NCI-H2227 treated with DMSO at 0.1 percent for 48 hours (cell line): Measurements from ENCODE around the gene ELOA.
"Not testable (repeated sequence)": the region's sequence is repeated elsewhere in the genome, so short reads cannot be mapped to it uniquely, and the experiment has no call there.

Experiments used
- DNase-seq: peaks from one replicate; lab custom pipeline; 2025; lab: John Stamatoyannopoulos, UW

Gene ELOA

DNA sequence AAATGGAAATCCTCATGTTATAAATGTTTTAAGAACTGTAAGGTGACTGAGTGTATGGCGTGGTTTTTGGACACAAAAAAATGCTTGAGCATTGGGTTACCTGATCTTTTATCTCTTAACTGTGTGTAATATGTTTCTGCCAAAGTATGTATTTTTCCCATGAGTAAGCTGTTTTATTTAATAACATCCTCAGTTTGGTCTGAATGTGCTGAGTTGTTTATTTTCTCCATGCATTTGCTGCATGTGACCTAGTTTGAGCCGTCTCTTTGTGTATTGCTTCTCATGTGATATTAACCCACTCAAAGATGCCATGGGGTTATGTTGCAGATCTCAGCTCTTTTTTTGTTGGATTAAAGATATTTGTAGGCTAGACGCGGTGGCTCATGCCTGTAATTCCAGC lies 41.6 kb downstream of the ELOA start:
- no peak for DNase-seq

- DNase-seq: no peak
Measured at GRCh38 chr1:23787701-23788100, 44.4 kb downstream of the ELOA start.

DNA sequence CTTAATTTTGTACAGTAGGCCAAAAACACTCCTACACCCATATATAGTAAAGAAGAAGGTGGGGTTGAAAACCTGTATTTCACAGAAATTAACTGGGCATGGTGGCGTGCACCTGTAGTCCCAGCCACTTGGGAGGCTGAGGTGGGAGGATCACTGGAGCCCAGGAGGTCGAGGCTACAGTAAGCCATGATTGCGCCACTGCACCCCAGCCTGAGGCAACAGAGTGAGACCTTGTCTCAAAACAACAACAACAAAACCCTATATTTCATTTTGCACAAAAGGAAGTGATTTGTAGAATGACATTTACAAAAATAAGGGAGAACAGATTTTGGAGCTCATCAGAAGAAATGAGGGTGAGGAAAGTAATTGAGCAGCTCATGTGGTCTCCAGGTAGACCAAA lies 45.4 kb downstream of the ELOA start:
- no peak for DNase-seq

DNA sequence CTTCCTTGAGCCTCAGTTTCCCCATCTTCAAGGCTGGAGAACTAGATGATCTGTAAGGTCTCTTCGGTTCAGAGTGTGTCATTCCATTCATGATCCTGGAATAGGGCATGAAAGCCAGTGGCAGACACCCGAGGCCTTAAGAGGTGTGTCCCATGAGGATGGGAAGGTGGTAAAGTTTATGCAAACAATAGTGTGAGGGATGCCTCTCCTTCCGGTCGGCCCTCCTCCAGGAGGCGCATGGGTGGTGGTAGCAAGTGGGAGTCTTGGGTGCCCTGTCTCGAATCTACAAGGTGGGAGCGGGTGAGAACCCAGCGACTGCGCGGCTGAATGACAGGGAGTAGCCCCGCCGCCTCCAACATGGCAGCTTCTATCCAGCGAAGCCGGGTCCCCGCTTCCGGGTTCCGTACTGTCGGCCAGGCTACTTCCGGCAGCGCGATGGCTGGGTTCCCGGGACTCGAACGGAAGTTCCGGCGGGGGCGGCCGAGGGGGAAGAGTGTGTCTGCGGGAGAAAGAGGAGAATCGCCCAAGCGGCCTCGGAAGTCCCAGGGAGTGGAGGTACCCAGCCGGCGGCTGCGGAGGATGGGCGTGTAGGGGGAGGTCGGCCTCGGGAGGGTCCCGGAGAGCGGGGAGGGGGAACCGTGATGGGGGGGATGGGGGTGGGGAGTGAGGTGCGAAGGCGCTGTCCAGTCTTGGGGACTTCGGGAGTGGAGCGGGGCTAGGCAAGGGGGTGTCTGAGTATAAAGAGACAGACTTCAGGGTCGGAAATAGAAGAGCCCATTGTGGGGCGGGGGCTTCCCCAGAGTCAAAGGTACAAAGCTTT lies 47.6 kb downstream of the ELOA start, which contains the start of gene LYPLA2:
LYPLA2 (plus strand) TSS at position 450 of the 820 bp plus-strand sequence. CDS start 1,538 bp downstream, outside the sequence.
- peak; percentile 90 for DNase-seq

GRCh38 chr1:23791516-23792047 lies 48.3 kb downstream of the ELOA start:
- DNase-seq: peak; percentile 12

GRCh38 chr1:23792151-23792945 lies 49.1 kb downstream of the ELOA start:
- no peak for DNase-seq

DNA sequence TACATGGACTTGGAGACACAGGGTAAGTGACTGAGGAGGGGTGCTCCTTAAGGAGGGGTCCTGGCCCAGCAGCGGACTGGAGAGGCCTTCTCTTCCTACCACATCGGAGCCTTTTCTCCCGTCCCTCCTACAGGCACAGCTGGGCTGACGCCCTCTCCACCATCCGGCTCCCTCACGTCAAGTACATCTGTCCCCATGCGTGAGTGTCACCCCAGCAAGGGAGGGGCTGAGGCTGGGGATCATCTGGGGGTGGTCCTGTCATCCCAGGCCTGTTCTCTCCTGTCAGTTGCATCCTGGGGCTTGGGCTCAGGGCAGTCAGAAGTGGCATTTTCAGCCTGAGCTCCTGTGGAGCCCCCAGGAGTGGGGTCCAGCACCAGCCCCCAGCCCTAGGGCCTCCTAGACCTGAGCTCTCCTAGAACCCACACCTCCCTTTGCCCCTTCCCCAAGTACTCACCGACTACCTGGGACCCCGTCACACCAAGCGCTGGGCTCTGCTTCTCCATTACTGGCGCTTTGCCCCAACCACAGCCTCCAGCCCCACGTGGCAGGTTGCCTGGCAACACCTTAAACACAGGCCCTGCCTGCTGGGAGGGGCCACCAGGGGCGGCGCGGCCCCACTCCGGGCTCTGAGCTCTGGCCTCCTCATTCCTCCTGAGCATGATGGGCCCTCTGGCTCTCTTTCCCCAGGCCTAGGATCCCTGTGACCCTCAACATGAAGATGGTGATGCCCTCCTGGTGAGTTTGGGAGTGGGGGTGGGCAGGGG lies 49.9 kb downstream of the ELOA start:
- peak; percentile 65 for DNase-seq

DNA sequence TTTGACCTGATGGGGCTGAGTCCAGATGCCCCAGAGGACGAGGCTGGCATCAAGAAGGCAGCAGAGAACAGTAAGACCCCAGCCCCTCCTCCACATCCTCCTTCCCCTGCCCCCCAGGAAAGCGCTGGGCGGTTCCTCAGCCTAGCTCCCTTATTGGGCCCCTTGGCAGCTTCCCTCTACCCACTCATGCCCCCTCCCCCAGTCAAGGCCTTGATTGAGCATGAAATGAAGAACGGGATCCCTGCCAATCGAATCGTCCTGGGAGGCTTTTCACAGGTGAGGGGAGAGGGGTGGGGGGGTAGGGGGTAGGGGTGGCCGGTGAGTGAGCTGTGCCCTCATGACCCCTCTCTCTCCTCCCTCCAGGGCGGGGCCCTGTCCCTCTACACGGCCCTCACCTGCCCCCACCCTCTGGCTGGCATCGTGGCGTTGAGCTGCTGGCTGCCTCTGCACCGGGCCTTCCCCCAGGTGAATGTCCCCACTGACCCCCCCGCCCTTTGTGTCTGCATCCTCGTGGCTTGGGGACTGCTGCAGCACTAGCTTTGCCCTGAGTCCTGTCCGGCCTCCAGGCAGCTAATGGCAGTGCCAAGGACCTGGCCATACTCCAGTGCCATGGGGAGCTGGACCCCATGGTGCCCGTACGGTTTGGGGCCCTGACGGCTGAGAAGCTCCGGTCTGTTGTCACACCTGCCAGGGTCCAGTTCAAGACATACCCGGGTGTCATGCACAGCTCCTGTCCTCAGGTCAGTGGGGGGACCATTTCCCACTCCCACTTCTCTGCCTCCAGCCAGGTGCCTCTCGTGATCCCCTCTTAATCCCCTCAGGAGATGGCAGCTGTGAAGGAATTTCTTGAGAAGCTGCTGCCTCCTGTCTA lies 50.8 kb downstream of the ELOA start:
- DNase-seq: no peak

DNA sequence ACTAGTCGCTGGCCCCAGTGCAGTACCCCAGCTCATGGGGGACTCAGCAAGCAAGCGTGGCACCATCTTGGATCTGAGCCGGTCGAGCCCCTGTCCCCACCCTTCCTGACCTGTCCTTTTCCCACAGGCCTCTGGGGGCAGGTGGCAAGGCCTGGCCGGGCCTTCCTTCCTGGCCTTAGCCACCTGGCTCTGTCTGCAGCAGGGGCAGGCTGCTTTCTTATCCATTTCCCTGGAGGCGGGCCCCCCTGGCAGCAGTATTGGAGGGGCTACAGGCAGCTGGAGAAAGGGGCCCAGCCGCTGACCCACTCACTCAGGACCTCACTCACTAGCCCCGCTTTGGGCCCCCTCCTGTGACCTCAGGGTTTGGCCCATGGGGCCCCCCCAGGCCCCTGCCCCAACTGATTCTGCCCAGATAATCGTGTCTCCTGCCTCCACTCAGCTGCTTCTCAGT lies 51.5 kb downstream of the ELOA start:
- DNase-seq: not testable (repeated sequence)

GRCh38 chr1:23795676-23796465 lies 52.6 kb downstream of the ELOA start:
- DNase-seq: no peak

DNA sequence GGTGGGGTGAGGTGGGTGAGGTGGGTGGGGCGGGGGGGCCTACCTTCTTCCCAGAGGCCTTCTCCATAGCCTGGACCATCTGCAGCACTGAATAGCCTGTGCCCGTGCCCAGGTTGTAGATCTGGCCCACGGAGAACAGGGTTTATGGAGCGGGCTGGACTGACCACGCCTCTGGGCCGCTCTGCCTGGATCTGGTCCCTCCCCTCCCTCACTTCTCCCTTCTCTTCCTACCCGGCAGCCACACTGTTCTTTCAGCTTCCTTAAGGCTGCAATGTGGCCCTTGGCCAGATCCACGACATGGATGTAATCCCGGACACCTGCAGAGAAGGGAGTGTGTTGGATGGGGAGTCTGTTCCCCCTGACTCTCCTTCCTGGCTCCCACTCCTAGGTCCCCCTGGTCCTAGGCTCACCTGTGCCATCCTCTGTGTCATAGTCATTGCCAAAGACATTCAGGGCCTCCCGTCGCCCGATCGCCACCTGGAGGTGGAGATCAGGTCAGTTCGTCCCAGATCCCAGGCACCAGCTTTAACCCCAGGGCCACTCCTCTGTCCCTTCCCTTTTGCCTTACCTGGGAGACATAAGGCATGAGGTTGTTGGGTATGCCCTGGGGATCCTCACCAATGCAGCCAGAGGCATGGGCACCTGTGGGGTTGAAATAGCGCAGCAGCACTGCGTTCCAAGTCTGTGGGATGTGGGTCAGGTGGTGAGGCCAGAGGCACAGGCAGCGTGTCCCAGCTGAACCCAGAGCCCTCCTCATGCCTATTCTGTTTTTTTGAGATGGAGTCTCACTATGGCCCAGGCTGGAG lies 53.4 kb downstream of the ELOA start:
- no peak for DNase-seq

GRCh38 chr1:23797478-23798448 lies 54.5 kb downstream of the ELOA start:
- no peak for DNase-seq

DNA sequence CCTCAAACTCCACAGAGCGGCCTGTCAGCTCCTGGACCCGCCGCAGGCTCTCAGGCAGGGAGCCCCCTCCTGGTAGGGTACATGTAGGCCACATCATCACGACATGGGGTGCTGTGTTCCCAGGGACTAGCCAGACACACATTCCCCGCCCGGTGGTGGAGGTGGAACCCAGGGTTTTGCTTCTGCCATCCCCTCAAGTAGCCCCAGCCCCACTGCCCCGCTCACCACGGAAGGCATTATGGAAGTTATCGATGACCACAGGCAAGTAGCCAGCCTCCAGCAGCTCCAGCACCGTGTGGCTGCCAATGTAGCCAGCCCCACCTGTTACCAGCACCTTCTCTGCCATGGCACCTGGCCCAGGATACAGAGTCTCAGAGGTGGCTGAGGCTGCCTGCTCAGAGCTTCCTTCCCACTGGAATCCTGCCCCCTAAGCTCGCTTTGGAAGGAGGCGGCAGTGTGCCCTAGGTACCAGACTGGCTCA lies 55.4 kb downstream of the ELOA start:
- no peak for DNase-seq

DNA sequence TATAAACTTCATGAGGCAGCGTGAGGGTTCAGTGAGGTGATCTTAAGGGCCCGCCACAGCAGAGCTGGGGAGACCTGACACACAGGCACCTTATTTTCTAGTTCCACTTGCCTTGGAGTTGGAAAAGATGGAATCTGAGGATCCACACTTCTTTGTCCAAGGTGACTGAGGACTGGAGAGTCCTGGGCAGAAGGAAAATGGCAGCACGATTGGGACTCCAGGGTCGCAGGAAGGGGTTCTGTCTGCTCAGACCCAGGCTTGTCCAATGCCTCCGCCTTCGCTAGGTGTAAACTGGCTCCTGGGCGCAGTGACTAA lies 55.9 kb downstream of the ELOA start:
- no peak for DNase-seq

DNA sequence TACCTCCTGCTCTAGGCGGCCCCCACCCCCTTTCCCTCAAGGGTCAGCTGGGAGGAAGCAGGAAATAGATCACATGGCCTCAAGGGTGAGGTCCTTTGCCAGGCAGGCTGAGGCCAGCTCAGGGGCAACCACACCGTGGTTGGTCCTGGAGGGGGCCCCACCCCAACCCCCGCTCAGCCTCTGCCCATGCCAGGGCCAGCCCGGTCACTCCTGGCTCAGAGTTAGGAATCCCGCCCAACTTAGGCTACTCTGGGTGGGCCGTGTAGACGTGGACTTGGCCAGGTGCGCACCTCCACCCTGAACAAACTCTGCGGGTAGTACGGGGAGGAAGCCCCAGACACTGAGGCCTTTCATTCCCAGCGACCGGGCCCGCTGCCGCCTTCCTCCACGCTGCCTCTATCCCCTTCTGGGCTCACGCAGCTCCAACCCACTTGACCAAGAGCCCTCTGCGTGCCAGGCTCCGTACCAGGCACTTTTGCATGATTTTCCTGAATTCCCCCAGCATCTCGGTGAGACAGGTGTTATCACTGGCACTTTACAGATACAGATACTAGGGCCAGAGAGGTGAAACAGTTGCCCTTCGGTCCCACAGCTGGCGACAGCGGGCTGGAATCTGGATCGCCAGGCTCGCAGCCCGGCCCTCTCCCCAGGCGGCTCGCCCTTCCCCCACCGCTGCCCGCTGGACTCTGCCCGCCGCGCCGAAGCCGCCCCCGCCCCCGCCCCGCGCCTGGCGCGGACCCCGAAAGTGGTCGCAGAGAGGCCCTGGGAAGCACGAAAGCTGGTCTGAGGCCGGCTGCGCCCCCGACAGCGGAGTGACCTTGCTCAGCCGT lies 56.5 kb downstream of the ELOA start:
- DNase-seq: peak; percentile 25

DNA sequence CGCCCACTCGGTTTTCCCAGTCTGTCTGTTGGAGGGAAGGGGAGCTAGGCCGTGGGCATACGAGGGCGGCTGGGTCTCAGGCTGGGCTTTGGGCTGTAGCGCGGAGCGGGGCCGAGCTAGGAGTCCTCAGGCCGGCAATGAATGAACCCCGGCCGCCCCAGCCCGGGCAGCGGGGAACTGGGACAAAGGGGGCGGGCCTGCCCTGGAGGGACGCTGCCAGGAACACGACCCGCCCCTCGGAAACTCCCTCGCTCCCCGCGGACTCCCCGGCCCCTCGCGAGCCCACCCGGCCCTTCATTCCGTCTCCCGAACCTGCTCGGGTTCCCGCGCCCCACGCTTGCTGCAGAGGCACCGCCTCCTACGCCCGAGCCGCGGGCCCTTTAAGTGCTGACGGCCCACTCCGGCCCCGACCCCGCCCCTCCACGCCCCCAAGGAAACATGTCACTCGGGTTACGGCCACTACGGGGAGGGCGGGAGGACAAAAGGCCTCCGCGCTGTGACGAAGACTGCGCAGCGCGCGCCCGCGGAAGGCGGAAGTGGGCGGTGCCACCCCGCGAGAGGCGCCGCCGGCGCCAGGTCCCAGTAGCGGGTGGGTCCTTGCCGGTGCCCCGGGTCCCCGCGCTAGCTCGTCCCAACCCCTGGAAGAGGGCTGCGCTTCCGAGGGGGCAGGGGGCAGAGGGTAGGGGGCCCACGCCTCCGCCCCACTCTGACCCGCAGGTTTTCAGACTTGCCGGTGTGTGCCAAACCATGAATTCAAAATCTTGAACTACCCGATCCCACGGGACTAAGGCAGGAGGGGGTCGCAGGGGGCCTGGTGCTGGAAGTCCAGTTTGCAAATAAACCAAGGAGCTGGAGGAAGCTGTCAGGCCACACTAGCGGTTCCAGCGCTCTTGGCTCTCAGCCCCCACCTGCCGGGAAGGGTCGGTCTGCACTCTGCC lies 57.4 kb downstream of the ELOA start, which contains the start of gene GALE:
GALE (minus strand) TSS at position 355 of the 938 bp plus-strand sequence. CDS start 1,747 bp downstream, outside the sequence.
- DNase-seq: peak; percentile 94
